RWPE2 (cell line): Measurements from ENCODE around the gene ABCC1.

ENCODE experiments used
- ATAC-seq: fragments of 200-7000 bp; cut with Tn5 transposase; 3 replicates; pipeline ENCODE4 v1.9.1; 2021; ENCODE audit warnings: low read depth
- DNase-seq: peaks from one replicate; pipeline ENCODE4 v3.0.0-alpha.2; 2020; ENCODE audit warnings: low spot score
- H3K27ac ChIP-seq: fragments of 450-650 bp; 2 replicates; pipeline ENCODE4 v1.5.1; 2017; ENCODE audit warnings: mild to moderate bottlenecking; ENCODE audit not compliant: poor library complexity, severe bottlenecking
- H3K27me3 ChIP-seq: fragments of 250-450 bp; sonication (Bioruptor Pico); 2 replicates; pipeline ENCODE4 v1.5.1; 2021; ENCODE audit warnings: mild to moderate bottlenecking, moderate library complexity; ENCODE audit not compliant: insufficient read depth, poor library complexity, severe bottlenecking
- H3K36me3 ChIP-seq: fragments of 250-450 bp; sonication (Bioruptor Pico); 2 replicates; pipeline ENCODE4 v1.5.1; 2020; ENCODE audit warnings: low read depth, mild to moderate bottlenecking, moderate library complexity
- H3K4me1 ChIP-seq: fragments of 250-450 bp; sonication (Bioruptor Pico); 2 replicates; pipeline ENCODE4 v1.5.1; 2021; ENCODE audit warnings: mild to moderate bottlenecking, moderate library complexity; ENCODE audit not compliant: insufficient read depth, poor library complexity, severe bottlenecking
- H3K4me3 ChIP-seq: fragments of 250-450 bp; sonication (Bioruptor Pico); 2 replicates; pipeline ENCODE4 v1.5.1; 2021; ENCODE audit warnings: mild to moderate bottlenecking, moderate library complexity; ENCODE audit not compliant: severe bottlenecking
- H3K9me3 ChIP-seq: fragments of 250-450 bp; sonication (Bioruptor Pico); 2 replicates; pipeline ENCODE4 v1.5.1; 2021; ENCODE audit warnings: mild to moderate bottlenecking, moderate library complexity; ENCODE audit not compliant: severe bottlenecking
- TF ChIP-seq, protein P1 (sequence below): fragments of 450-650 bp; IDR thresholded peaks from one replicate; pipeline ENCODE4 v1.5.1; 2017; ENCODE audit warnings: mild to moderate bottlenecking, moderate library complexity; ENCODE audit not compliant: poor library complexity, severe bottlenecking

The ABCC1 gene

DNA sequence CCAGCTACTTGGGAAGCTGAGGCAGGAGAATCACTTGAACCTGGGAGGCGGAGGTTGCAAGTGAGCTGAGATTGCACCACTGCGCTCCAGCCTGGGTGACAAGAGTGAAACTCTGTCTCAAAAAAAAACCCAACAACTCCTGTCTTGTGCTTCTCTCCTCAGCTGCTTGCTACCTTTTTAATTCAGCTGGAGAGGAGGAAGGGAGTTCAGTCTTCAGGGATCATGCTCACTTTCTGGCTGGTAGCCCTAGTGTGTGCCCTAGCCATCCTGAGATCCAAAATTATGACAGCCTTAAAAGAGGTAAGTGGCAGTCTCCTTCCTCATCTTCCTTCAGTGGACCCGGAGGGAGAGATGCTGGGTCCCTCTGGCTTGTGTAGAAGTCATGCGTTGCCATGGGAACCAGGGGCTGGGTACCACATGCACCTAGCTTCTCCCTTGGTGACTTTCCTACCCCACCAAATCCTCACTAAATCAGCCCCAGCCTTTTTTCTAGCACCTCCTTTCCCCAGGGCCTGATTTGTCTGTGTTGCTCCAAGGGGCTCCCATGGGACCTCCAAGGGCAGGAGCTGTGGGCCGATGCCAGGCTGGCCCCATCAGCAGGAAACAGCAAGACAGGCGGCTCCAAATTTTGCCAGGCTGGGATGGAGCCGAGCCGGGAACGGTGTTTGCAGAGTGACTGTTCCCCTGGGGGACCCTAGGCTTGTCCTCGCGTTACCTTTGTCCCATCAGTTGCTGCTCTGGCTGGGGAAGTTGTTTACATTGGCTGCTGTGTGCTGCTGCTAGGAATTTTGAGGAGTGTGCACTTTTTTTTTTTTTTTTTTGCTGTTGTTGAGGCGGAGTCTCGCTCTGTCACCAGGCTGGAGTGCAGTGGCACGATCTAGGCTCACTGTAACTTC, 65.2 kb downstream of the ABCC1 start:
- Histone ChIP-seq H3K4me3 (no peak overlapping the region), H3K4me1 (peaks cover 10% of the 10 kb centered on the region), H3K9me3 (no peaks in the 10 kb centered on the region), H3K27me3 (no peaks in the 10 kb centered on the region), H3K27ac (no peak overlapping the region), H3K36me3 (peaks cover 53% of the 10 kb centered on the region)
- ATAC-seq: no peak
- no peak for DNase-seq
- TF ChIP-seq, protein P1, sequence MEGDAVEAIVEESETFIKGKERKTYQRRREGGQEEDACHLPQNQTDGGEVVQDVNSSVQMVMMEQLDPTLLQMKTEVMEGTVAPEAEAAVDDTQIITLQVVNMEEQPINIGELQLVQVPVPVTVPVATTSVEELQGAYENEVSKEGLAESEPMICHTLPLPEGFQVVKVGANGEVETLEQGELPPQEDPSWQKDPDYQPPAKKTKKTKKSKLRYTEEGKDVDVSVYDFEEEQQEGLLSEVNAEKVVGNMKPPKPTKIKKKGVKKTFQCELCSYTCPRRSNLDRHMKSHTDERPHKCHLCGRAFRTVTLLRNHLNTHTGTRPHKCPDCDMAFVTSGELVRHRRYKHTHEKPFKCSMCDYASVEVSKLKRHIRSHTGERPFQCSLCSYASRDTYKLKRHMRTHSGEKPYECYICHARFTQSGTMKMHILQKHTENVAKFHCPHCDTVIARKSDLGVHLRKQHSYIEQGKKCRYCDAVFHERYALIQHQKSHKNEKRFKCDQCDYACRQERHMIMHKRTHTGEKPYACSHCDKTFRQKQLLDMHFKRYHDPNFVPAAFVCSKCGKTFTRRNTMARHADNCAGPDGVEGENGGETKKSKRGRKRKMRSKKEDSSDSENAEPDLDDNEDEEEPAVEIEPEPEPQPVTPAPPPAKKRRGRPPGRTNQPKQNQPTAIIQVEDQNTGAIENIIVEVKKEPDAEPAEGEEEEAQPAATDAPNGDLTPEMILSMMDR: no peak

- Histone ChIP-seq H3K4me3 (no peak overlapping the region), H3K36me3 (peaks cover 48% of the 10 kb centered on the region), H3K4me1 (peaks cover 11% of the 10 kb centered on the region), H3K27ac (no peak overlapping the region), H3K27me3 (no peaks in the 10 kb centered on the region), H3K9me3 (no peaks in the 10 kb centered on the region)
- ATAC-seq (no peak), DNase-seq (no peak)
- TF ChIP-seq, protein P1: no peak
Measured at GRCh38 chr16:16015849-16016248, 66.4 kb downstream of the ABCC1 start.

GRCh38 chr16:16016388-16016964, 67.1 kb downstream of the ABCC1 start:
- Histone ChIP-seq H3K27ac (no peak overlapping the region), H3K36me3 (peaks cover 43% of the 10 kb centered on the region), H3K4me3 (no peak overlapping the region), H3K4me1 (peaks cover 14% of the 10 kb centered on the region), H3K9me3 (no peaks in the 10 kb centered on the region), H3K27me3 (no peaks in the 10 kb centered on the region)
- TF ChIP-seq, protein P1: no peak
- no peak for ATAC-seq
- no peak for DNase-seq

- Histone ChIP-seq H3K4me3 (no peak overlapping the region), H3K4me1 (peaks cover 27% of the 10 kb centered on the region), H3K9me3 (no peaks in the 10 kb centered on the region), H3K36me3 (peaks cover 41% of the 10 kb centered on the region), H3K27ac (no peak overlapping the region), H3K27me3 (no peaks in the 10 kb centered on the region)
- DNase-seq (no peak), ATAC-seq (no peak)
- TF ChIP-seq, protein P1: no peak
Measured at GRCh38 chr16:16017812-16018211, 68.4 kb downstream of the ABCC1 start.

DNA sequence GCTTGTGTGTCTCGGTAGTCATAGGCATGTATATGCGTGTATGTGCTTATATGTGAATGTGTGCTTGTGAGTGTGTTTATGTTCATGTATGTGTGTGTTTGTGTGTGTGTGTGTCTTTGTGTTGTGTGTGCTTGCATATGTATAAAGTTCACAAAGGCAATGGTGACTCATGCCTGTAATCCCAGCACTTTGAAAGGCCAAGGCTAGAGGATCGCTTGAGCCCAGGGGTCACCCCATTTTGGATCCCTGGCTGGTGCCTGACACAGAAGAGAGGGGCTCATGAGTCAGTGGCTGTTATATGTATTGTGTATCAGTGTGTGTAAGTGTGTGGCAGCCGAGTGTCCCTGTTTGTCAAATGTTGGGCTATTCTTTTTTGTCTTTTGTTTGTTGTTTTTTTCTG, 69.3 kb downstream of the ABCC1 start:
- H3K9me3 ChIP-seq: no peaks in the 10 kb centered on the region
- TF ChIP-seq, protein P1: no peak
- H3K4me1 ChIP-seq: peaks cover 27% of the 10 kb centered on the region
- no peak overlapping the region for H3K27ac ChIP-seq
- H3K27me3 ChIP-seq: no peaks in the 10 kb centered on the region
- no peak for DNase-seq
- ATAC-seq: no peak
- H3K4me3 ChIP-seq: no peak overlapping the region
- peaks cover 49% of the 10 kb centered on the region for H3K36me3 ChIP-seq
